ENCODE results near the gene GSTA4.

GSTA4 gene

DNA sequence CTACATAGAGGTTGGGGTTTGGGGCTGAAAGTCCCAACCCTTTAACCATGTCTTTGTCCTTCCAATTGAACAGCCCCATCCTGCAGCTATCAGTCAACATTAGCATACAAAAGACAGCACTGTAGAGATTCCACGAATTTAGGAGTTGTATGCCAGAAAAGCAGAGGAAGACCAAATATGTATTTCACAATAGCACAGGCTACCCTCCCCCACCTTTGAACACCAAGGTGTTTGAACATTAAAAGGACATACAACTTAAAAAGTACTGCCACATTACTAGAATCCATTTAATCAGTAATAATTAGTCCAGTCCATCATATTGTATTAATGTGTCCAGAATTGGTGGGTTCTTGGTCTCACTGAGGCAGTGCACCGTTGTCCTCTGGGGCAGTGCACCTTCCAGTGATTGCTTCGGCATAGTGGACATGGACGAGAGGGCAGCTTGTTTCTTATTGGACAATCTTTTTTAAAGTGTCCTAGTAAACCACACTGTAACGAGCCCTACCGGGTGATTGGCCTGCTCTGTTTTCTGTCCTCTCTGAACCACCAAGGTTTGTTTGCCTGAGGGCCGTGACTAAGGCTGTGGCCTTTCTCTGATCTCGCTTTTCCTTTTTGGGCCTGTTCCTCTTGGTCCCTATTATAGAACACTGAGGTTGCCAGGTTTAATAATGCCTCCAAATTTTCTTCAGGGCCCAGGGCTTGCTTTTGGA lies 36.4 kb downstream of the GSTA4 start:
- no peaks in the 10 kb centered on the region for H3K27me3 ChIP-seq (ENCODE audit: control insufficient read depth, low read length)
- no peaks in the 10 kb centered on the region for H3K79me2 ChIP-seq (ENCODE audit: control insufficient read depth, low read length)
- no peaks in the 10 kb centered on the region for H4K20me1 ChIP-seq (ENCODE audit: control insufficient read depth, insufficient read depth, low read depth, low read length)
- H3K4me2 ChIP-seq (ENCODE audit: low read length), result no peak overlapping the region
- H3K9me2 ChIP-seq (replicated peaks; ENCODE audit: control insufficient read depth, low read length), result no peaks in the 10 kb centered on the region
- H3K36me3 ChIP-seq (ENCODE audit: control insufficient read depth, low read length), result no peaks in the 10 kb centered on the region
- H3K4me1 ChIP-seq (ENCODE audit: control insufficient read depth, low read length), result no peaks in the 10 kb centered on the region
- H3K27ac ChIP-seq (ENCODE audit: low read depth, low read length), result no peak overlapping the region
- TF ChIP-seq EZH2phosphoT487 (IDR thresholded peaks at IDR 0.05; ENCODE audit: borderline replicate concordance, low read length), result no peak
- TF ChIP-seq CTCF (IDR thresholded peaks at IDR 0.05; ENCODE audit: low read depth, low read length, poor library complexity, severe bottlenecking), result no peak
- H3F3A ChIP-seq (ENCODE audit: control insufficient read depth, insufficient read depth), result no peaks in the 10 kb centered on the region
- no peaks in the 10 kb centered on the region for H3K9me3 ChIP-seq (ENCODE audit: control insufficient read depth, insufficient read depth, low read length)
- H3K4me3 ChIP-seq (ENCODE audit: low read length), result no peak overlapping the region

GRCh38 chr6:52955871-52956270 lies 39.2 kb downstream of the GSTA4 start:
- Histone ChIP-seq H3K4me1 (ENCODE audit: control insufficient read depth, low read length) (no peaks in the 10 kb centered on the region), H3K36me3 (ENCODE audit: control insufficient read depth, low read length) (no peaks in the 10 kb centered on the region), H3K4me2 (ENCODE audit: low read length) (no peak overlapping the region), H3K27me3 (ENCODE audit: control insufficient read depth, low read length) (no peaks in the 10 kb centered on the region; the same call in 1 of the 2 replicates), H3K79me2 (ENCODE audit: control insufficient read depth, low read length) (no peaks in the 10 kb centered on the region), H3F3A (ENCODE audit: control insufficient read depth, insufficient read depth) (no peaks in the 10 kb centered on the region), H3K9me3 (ENCODE audit: control insufficient read depth, insufficient read depth, low read length) (no peaks in the 10 kb centered on the region), H3K4me3 (ENCODE audit: low read length) (no peak overlapping the region), H3K27ac (ENCODE audit: low read depth, low read length) (no peak overlapping the region), H4K20me1 (ENCODE audit: control insufficient read depth, insufficient read depth, low read depth, low read length) (no peaks in the 10 kb centered on the region), H3K9me2 (replicated peaks; ENCODE audit: control insufficient read depth, low read length) (no peaks in the 10 kb centered on the region)
- no peak for TF ChIP-seq EZH2phosphoT487 (IDR thresholded peaks at IDR 0.05; ENCODE audit: borderline replicate concordance, low read length)
- TF ChIP-seq CTCF (IDR thresholded peaks at IDR 0.05; ENCODE audit: low read depth, low read length, poor library complexity, severe bottlenecking), result no peak

- Histone ChIP-seq H3K9me3 (ENCODE audit: control insufficient read depth, insufficient read depth, low read length) (no peaks in the 10 kb centered on the region), H3K4me1 (ENCODE audit: control insufficient read depth, low read length) (no peaks in the 10 kb centered on the region), H4K20me1 (ENCODE audit: control insufficient read depth, insufficient read depth, low read depth, low read length) (no peaks in the 10 kb centered on the region), H3K36me3 (ENCODE audit: control insufficient read depth, low read length) (no peaks in the 10 kb centered on the region), H3K4me3 (ENCODE audit: low read length) (no peak overlapping the region), H3K79me2 (ENCODE audit: control insufficient read depth, low read length) (no peaks in the 10 kb centered on the region), H3K27me3 (ENCODE audit: control insufficient read depth, low read length) (no peaks in the 10 kb centered on the region; the same call in 1 of the 2 replicates), H3K4me2 (ENCODE audit: low read length) (no peak overlapping the region), H3K9me2 (replicated peaks; ENCODE audit: control insufficient read depth, low read length) (no peaks in the 10 kb centered on the region), H3F3A (ENCODE audit: control insufficient read depth, insufficient read depth) (no peaks in the 10 kb centered on the region), H3K27ac (ENCODE audit: low read depth, low read length) (no peak overlapping the region)
- TF ChIP-seq EZH2phosphoT487 (IDR thresholded peaks at IDR 0.05; ENCODE audit: borderline replicate concordance, low read length) (no peak), CTCF (IDR thresholded peaks at IDR 0.05; ENCODE audit: low read depth, low read length, poor library complexity, severe bottlenecking) (no peak)
Observed at GRCh38 chr6:52953911-52954839, 40.9 kb downstream of the GSTA4 start.

Measured in DOHH2 (cell line).